K562 (cell line): ENCODE measurements around the gene CCT5. TPM values are rescaled to one million over a fixed set of nuclear protein-coding genes. Genes with fewer than 3 reads are reported as not detected.
A peak's percentile ranks its signal among the peaks of the same experiment; 100 is the strongest.

Experiments used
- ATF2 ChIP-seq: sonication (generic); formaldehyde crosslinking; IDR thresholded peaks from 2 replicates; pipeline ENCODE4 v1.8.1; 2022; ENCODE audit warnings: missing genetic modification reagents
- BCOR ChIP-seq: fragments of 450-650 bp; IDR thresholded peaks from 2 replicates; pipeline ENCODE4 v1.6.1; 2016
- CBFA2T3 ChIP-seq: fragments of 450-650 bp; IDR thresholded peaks from 2 replicates; pipeline ENCODE4 v1.6.1; 2017
- FOXK2 ChIP-seq, 2 experiments: fragments of 450-650 bp; IDR thresholded peaks in 1 of 2; conservative IDR thresholded peaks in 1 of 2; 2 replicates each; pipeline ENCODE4 v1.6.1; 2016; ENCODE audit warnings: low read depth in 2 of 2, mild to moderate bottlenecking in 1 of 2
- HCFC1 ChIP-seq: IDR thresholded peaks from 2 replicates; pipeline ENCODE4 v1.6.1; 2012; ENCODE audit warnings: low read depth, low read length, improper control_type of control experiment
- JUND ChIP-seq, 2 experiments: IDR thresholded peaks; 2 replicates in 1 of 2; 3 replicates in 1 of 2; pipeline ENCODE4 v1.6.1; 2011; ENCODE audit warnings: borderline replicate concordance in 2 of 2, low read depth in 2 of 2, low read length in 2 of 2, improper control_type of control experiment in 1 of 2, missing biosample characterization in 1 of 2, missing genetic modification characterization in 1 of 2, missing genetic modification reagents in 1 of 2
- MAFK ChIP-seq: IDR thresholded peaks from 2 replicates; pipeline ENCODE4 v1.6.1; 2011; ENCODE audit warnings: low read length, improper control_type of control experiment
- MTA3 ChIP-seq: fragments of 450-650 bp; formaldehyde crosslinking; IDR thresholded peaks from 2 replicates; pipeline ENCODE4 v1.6.1; 2017; ENCODE audit warnings: mild to moderate bottlenecking, borderline replicate concordance
- POLR2AphosphoS2 ChIP-seq: IDR thresholded peaks from 2 replicates; pipeline ENCODE4 v1.6.1; 2012; ENCODE audit warnings: low read length, improper control_type of control experiment
- RBBP5 ChIP-seq: fragments of 200-600 bp; sonication (generic); IDR thresholded peaks from 2 replicates; pipeline ENCODE4 v1.6.1; 2012; ENCODE audit warnings: borderline replicate concordance, mild to moderate bottlenecking, low read length, control low read depth, inconsistent platforms; ENCODE audit not compliant: insufficient read depth, poor library complexity, severe bottlenecking
- RBM25 ChIP-seq: fragments of 200-400 bp; formaldehyde crosslinking; IDR thresholded peaks from 2 replicates; pipeline ENCODE4 v1.6.1; 2018; ENCODE audit warnings: low read length, low read depth, moderate library complexity; ENCODE audit not compliant: severe bottlenecking
- SOX6 ChIP-seq: fragments of 450-650 bp; IDR thresholded peaks from 2 replicates; pipeline ENCODE4 v1.6.1; 2014; ENCODE audit warnings: mild to moderate bottlenecking
- SPI1 ChIP-seq: IDR thresholded peaks from 2 replicates; pipeline ENCODE4 v1.6.1; 2011; ENCODE audit warnings: low read depth, low read length, control low read depth, borderline replicate concordance
- TFE3 ChIP-seq: fragments of 450-650 bp; formaldehyde crosslinking; IDR thresholded peaks from 2 replicates; pipeline ENCODE4 v1.4.0; 2020; ENCODE audit warnings: mild to moderate bottlenecking, mixed read lengths
- ZC3H11A ChIP-seq: IDR thresholded peaks from 2 replicates; pipeline ENCODE4 v1.6.1; 2012; ENCODE audit warnings: low read depth, low read length, improper control_type of control experiment
- ZNF143 ChIP-seq: sonication (generic); formaldehyde crosslinking; IDR thresholded peaks from 2 replicates; pipeline ENCODE4 v1.9.0; 2022; ENCODE audit warnings: mild to moderate bottlenecking, missing genetic modification reagents
- ZNF512 ChIP-seq: IDR thresholded peaks from 2 replicates; pipeline ENCODE4 v1.6.1; 2016; ENCODE audit warnings: missing genetic modification characterization, missing compliant biosample characterization
- polyA plus RNA-seq, 8 experiments: library from polyadenylated mRNA; depleted of rRNA in 4 of 8; stranded (reverse) in 5 of 8; unstranded in 3 of 8; fragments of >200 nt; fragmentation: Nextera tagmentation in 2 of 8; fragmentation: Illumina TruSeq in 1 of 8; extraction: Ambion mirVana in 2 of 8; extraction: Trizol in 1 of 8; gene quantifications; 2 replicates each; pipeline versions ENCODE4 v1.2.1 to v1.2.3, GENCODE V29; 2011 to 2014; ENCODE audit warnings: inconsistent platforms in 1 of 8, missing spikeins in 1 of 8
- total RNA-seq, 7 experiments: library from RNA; depleted of rRNA in 6 of 7; stranded (reverse); fragments of >200 nt in 6 of 7; fragmentation: Illumina TruSeq in 2 of 7; extraction: Trizol in 2 of 7; gene quantifications; 2 replicates each; pipeline versions ENCODE4 v1.2.1 to v1.2.3, GENCODE V29; 2011 to 2021; ENCODE audit warnings: low replicate concordance in 1 of 7
- TF ChIP-seq, protein P1 (sequence below): fragments of 250-450 bp; sonication (Bioruptor Pico); IDR thresholded peaks from 2 replicates; pipeline ENCODE4 v1.4.0; 2020; ENCODE audit warnings: borderline replicate concordance
- TF ChIP-seq, protein P2 (sequence below), 2 experiments: fragments of 450-650 bp in 1 of 2; sonication (generic) in 1 of 2; formaldehyde crosslinking; conservative IDR thresholded peaks; 2 replicates each; pipeline versions ENCODE4 v1.4.0 to v1.8.1; 2020 to 2022; ENCODE audit warnings: mild to moderate bottlenecking in 1 of 2, missing genetic modification reagents in 1 of 2
- TF ChIP-seq, protein P3 (sequence below): fragments of 250-450 bp; sonication (Bioruptor Pico); IDR thresholded peaks from 2 replicates; pipeline ENCODE4 v1.8.0; 2022; ENCODE audit warnings: inconsistent platforms

CCT5 gene
- total and polyA plus RNA-seq, 9 of the 15 experiments (the other 6 are each of a cell fraction or from before 2014, with no cell fraction given): 782 to 1,606 (median 1,153) TPM

- TF ChIP-seq RBBP5: peak; percentile 34
- TF ChIP-seq SOX6: peak; percentile 52
- no peak for TF ChIP-seq ZNF512 (tag)
- no peak for TF ChIP-seq ATF2 (CRISPR knock-in tag)
- no peak for TF ChIP-seq ZC3H11A
- no peak for TF ChIP-seq POLR2AphosphoS2
- TF ChIP-seq, protein P1, sequence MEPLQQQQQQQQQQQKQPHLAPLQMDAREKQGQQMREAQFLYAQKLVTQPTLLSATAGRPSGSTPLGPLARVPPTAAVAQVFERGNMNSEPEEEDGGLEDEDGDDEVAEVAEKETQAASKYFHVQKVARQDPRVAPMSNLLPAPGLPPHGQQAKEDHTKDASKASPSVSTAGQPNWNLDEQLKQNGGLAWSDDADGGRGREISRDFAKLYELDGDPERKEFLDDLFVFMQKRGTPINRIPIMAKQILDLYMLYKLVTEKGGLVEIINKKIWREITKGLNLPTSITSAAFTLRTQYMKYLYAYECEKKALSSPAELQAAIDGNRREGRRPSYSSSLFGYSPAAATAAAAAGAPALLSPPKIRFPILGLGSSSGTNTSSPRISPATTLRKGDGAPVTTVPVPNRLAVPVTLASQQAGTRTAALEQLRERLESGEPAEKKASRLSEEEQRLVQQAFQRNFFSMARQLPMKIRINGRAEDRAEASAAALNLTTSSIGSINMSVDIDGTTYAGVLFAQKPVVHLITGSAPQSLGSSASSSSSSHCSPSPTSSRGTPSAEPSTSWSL (CRISPR knock-in tag): no peak
- peak; percentile 70 for TF ChIP-seq JUND (IDR thresholded peaks at IDR 0.05; ENCODE audit: borderline replicate concordance, low read depth, low read length)
- peak; percentile 67; the same call in 2 of the 3 replicates for TF ChIP-seq JUND (tag; IDR thresholded peaks at IDR 0.05; ENCODE audit: borderline replicate concordance, low read depth, low read length)
- no peak for TF ChIP-seq RBM25
- TF ChIP-seq, protein P2, sequence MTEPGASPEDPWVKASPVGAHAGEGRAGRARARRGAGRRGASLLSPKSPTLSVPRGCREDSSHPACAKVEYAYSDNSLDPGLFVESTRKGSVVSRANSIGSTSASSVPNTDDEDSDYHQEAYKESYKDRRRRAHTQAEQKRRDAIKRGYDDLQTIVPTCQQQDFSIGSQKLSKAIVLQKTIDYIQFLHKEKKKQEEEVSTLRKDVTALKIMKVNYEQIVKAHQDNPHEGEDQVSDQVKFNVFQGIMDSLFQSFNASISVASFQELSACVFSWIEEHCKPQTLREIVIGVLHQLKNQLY (CRISPR knock-in tag; conservative IDR thresholded peaks at IDR 0.05): no peak; a peak in 1 of 4 replicates
- no peak; the same call in 1 of the 2 replicates for TF ChIP-seq CBFA2T3
- no peak for TF ChIP-seq MAFK
- no peak for TF ChIP-seq MTA3
- TF ChIP-seq, protein P3, sequence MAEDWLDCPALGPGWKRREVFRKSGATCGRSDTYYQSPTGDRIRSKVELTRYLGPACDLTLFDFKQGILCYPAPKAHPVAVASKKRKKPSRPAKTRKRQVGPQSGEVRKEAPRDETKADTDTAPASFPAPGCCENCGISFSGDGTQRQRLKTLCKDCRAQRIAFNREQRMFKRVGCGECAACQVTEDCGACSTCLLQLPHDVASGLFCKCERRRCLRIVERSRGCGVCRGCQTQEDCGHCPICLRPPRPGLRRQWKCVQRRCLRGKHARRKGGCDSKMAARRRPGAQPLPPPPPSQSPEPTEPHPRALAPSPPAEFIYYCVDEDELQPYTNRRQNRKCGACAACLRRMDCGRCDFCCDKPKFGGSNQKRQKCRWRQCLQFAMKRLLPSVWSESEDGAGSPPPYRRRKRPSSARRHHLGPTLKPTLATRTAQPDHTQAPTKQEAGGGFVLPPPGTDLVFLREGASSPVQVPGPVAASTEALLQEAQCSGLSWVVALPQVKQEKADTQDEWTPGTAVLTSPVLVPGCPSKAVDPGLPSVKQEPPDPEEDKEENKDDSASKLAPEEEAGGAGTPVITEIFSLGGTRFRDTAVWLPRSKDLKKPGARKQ (CRISPR knock-in tag): no peak
- TF ChIP-seq BCOR: no peak
- TF ChIP-seq HCFC1: 0 out of 2 replicates have a peak, but pooled peaks have one; percentile 25
- TF ChIP-seq SPI1: no peak
- peak; percentile 84 to 86 for TF ChIP-seq FOXK2 (conservative IDR thresholded peaks at IDR 0.05 in 1 of 2, IDR thresholded peaks at IDR 0.05 in 1 of 2; ENCODE audit: low read depth in 2 of 2)
- TF ChIP-seq ZNF143 (CRISPR knock-in tag): no peak
- no peak for TF ChIP-seq TFE3 (CRISPR knock-in tag)
Observed at GRCh38 chr5:10304932-10305331, 54.9 kb downstream of the CCT5 start (continued).
